GM21390 (cell line): ENCODE measurements around the gene ZNF75A.

Experiments
- ATAC-seq: cut with Tn5 transposase; IDR thresholded peaks from one replicate; pipeline ENCODE4 v1.9.1; 2021; ENCODE audit not compliant: unreplicated experiment

ZNF75A gene

DNA sequence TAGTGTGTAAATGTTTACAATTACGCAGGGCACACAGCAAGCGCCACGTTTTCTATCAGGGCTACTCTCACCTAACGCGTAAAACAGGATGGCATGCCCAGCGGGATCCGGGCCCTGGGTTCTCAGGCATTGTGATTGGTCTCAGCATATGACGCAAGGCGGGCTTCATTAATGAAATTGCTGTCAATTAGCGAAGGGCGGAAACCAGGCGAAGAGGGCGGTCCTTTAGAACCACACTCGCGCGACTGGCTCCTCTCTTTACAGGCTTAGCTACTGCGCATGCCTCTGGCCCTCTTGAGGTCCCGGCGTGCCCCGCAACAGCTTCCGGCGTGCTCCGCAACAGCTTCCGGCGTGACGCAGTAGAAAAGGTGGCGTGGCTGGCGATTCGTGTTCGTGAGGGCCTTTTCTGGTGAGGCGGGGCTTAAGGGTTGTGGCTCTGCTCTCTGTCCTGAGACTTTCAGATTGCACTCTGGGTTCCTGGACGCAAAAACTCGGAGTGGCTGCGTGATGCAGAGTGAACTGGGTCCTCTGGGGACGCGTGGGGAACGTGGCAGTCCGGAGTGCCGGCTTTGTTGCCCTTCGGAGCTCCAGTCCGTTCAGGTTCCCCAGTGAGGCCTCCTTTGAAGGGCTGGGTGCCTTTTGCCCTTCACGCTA, 59.6 kb downstream of the ZNF75A start:
- ATAC-seq, result no peak
